Stomach (tissue), 9 donors: ENCODE measurements around the gene POLE. TPM values are rescaled to one million over a fixed set of nuclear protein-coding genes. Genes with fewer than 3 reads are reported as not detected.
"Not testable (repeated sequence)": the region's sequence is repeated elsewhere in the genome, so short reads cannot be mapped to it uniquely, and the experiment has no call there.

ENCODE experiments used
- DNase-seq, 2 donors: peaks; one replicate each; pipeline versions ENCODE4 v3.0.0 to v3.0.0-alpha.2; 2013 to 2019
- H3K27ac ChIP-seq, 5 donors: fragments of 200-600 bp in 4 of 5; sonication (generic) in 4 of 5; one replicate each; pipeline ENCODE4 v1.5.1; 2013 to 2019; ENCODE audit warnings: mild to moderate bottlenecking in 1 of 5, moderate library complexity in 1 of 5
- H3K27me3 ChIP-seq, 3 donors: fragments of 200-600 bp; sonication (generic); one replicate each; pipeline ENCODE4 v1.5.1; 2017 to 2019; ENCODE audit warnings: mixed run types in 1 of 3
- H3K36me3 ChIP-seq, 4 donors: fragments of 200-600 bp; sonication (generic); 1 replicate in 3 of 4; 2 replicates in 1 of 4; pipeline ENCODE4 v1.5.1; 2016 to 2019
- H3K4me1 ChIP-seq, 4 donors: fragments of 200-600 bp; sonication (generic); one replicate each; pipeline ENCODE4 v1.5.1; 2016 to 2019
- H3K4me3 ChIP-seq, 4 donors: fragments of 200-600 bp; sonication (generic) in 3 of 4; one replicate each; pipeline ENCODE4 v1.5.1; 2016 to 2019; ENCODE audit warnings: mild to moderate bottlenecking in 1 of 4
- H3K9me3 ChIP-seq, 4 donors: fragments of 200-600 bp; sonication (generic); one replicate each; pipeline ENCODE4 v1.5.1; 2016 to 2019
- CTCF ChIP-seq, 7 experiments: fragments of 450-650 bp in 4 of 7; fragments of 200-600 bp in 3 of 7; sonication (generic) in 3 of 7; IDR thresholded peaks; one replicate each; pipeline ENCODE4 v1.5.1; 2016 to 2019; ENCODE audit warnings: antibody characterized with exemption in 7 of 7, control low read depth in 2 of 7, mild to moderate bottlenecking in 1 of 7
- EP300 ChIP-seq: sonication (generic); formaldehyde crosslinking; IDR thresholded peaks from one replicate; pipeline ENCODE4 v1.6.1; 2017; ENCODE audit warnings: antibody characterized with exemption
- POLR2A ChIP-seq, 4 donors: fragments of 450-650 bp; IDR thresholded peaks; one replicate each; pipeline ENCODE4 v1.6.1; 2016; ENCODE audit warnings: antibody characterized with exemption in 4 of 4, control low read depth in 2 of 4, mild to moderate bottlenecking in 1 of 4, moderate library complexity in 1 of 4
- POLR2AphosphoS5 ChIP-seq, 3 donors: sonication (generic); formaldehyde crosslinking; IDR thresholded peaks; one replicate each; pipeline ENCODE4 v1.6.1; 2016; ENCODE audit warnings: antibody characterized with exemption in 3 of 3
- WGBS, 5 donors: extraction: QIAGEN DNeasy Blood & Tissue Kit in 3 of 5; methylation state at CpG; one replicate each; pipeline versions ENCODE4 v1.1.5 to v1.1.7; 2013 to 2018; 5-methylcytosine and 5-hydroxymethylcytosine counted together
- intact Hi-C: fragments of 100-400 bp; cut with DNase I; formaldehyde crosslinking; loops from one replicate; pipeline ENCODE4 v1.15.1; 2023; ENCODE audit warnings: low total_unique reads
- polyA plus RNA-seq, 3 donors: library from polyadenylated mRNA; stranded (reverse); fragments of 200-250 nt; gene quantifications; one replicate each; pipeline ENCODE4 v1.2.3, GENCODE V29; 2013
- total RNA-seq, 5 donors: library from RNA; depleted of rRNA; stranded (reverse); fragments of >200 nt; gene quantifications; one replicate each; pipeline versions ENCODE4 v1.1.0 to v1.2.3, GENCODE V29; 2014 to 2016
- donor health status: healthy with polysubstance abuse.
- donor health status: Bipolar disorder and iron deficiency.
- donor health status: healthy.

Gene POLE
- total and polyA plus RNA-seq, 8 donors: 12.7 to 144 (median 43.3) TPM

GRCh38 chr12:132703641-132704040 lies 16.5 kb upstream of the POLE start:
- 91 to 97% (median 95%) methylated on average over 9 of the region's 9 CpGs for WGBS, 5 donors
- no peak for DNase-seq

GRCh38 chr12:132702640-132703039 lies 15.5 kb upstream of the POLE start:
- no peaks in the 10 kb centered on the region for H3K9me3 ChIP-seq
- H3K27ac ChIP-seq: no peak overlapping the region
- intact Hi-C loops: no loop called here
- DNase-seq: no peak
- TF ChIP-seq POLR2A (IDR thresholded peaks at IDR 0.05) (no peak), EP300 (no peak), CTCF (IDR thresholded peaks at IDR 0.05) (no peak), POLR2AphosphoS5 (IDR thresholded peaks at IDR 0.05) (no peak)
- H3K4me3 ChIP-seq: no peak overlapping the region
- H3K36me3 ChIP-seq: peaks cover 13 to 81% (median 69%) of the 10 kb centered on the region in 4 donors
- WGBS, 5 donors: 42 to 73% (median 67%) methylated on average over 2 to 4 of the region's 4 CpGs
- no peaks in the 10 kb centered on the region for H3K27me3 ChIP-seq
- H3K4me1 ChIP-seq: peaks cover 0 to 10% (median 0%) of the 10 kb centered on the region in 4 donors

More at GRCh38 chr12:132703641-132704040, 16.5 kb upstream of the POLE start:
- H3K9me3 ChIP-seq: no peaks in the 10 kb centered on the region
- no peak overlapping the region for H3K27ac ChIP-seq
- H3K36me3 ChIP-seq: peaks cover 13 to 71% (median 59%) of the 10 kb centered on the region in 4 donors
- H3K27me3 ChIP-seq: no peaks in the 10 kb centered on the region
- H3K4me1 ChIP-seq: peaks cover 0 to 10% (median under 1%) of the 10 kb centered on the region in 4 donors
- no peak overlapping the region for H3K4me3 ChIP-seq
- TF ChIP-seq CTCF (IDR thresholded peaks at IDR 0.05): no peak
- no peak for TF ChIP-seq POLR2AphosphoS5 (IDR thresholded peaks at IDR 0.05)
- TF ChIP-seq POLR2A (IDR thresholded peaks at IDR 0.05): no peak
- TF ChIP-seq EP300: no peak
- intact Hi-C loops: no loop called here

- Histone ChIP-seq H3K4me1 (peaks cover 0 to 13% (median 5%) of the 10 kb centered on the region in 4 donors), H3K27ac (no peak overlapping the region), H3K4me3 (no peak overlapping the region), H3K36me3 (peaks cover 28 to 99% (median 88%) of the 10 kb centered on the region in 4 donors), H3K9me3 (no peaks in the 10 kb centered on the region), H3K27me3 (no peaks in the 10 kb centered on the region)
- intact Hi-C loops: no loop called here
- DNase-seq: no peak
- WGBS, 5 donors: 80 to 87% (median 84%) methylated on average over 10 of the region's 10 CpGs
- TF ChIP-seq POLR2AphosphoS5 (IDR thresholded peaks at IDR 0.05): no peak
- no peak for TF ChIP-seq CTCF (IDR thresholded peaks at IDR 0.05)
- no peak for TF ChIP-seq POLR2A (IDR thresholded peaks at IDR 0.05)
- no peak for TF ChIP-seq EP300
Measured at GRCh38 chr12:132700212-132700822, 13.2 kb upstream of the POLE start.

GRCh38 chr12:132698341-132698740 lies 11.2 kb upstream of the POLE start:
- WGBS, 5 donors: 76 to 94% (median 85%) methylated on average over 5 of the region's 5 CpGs
- no peak for TF ChIP-seq EP300
- H3K4me1 ChIP-seq: peaks cover 0 to 20% (median 10%) of the 10 kb centered on the region in 4 donors
- DNase-seq: no peak
- intact Hi-C loops: no loop called here
- no peak overlapping the region for H3K27ac ChIP-seq
- H3K36me3 ChIP-seq: peaks cover 28 to 81% (median 70%) of the 10 kb centered on the region in 4 donors
- no peaks in the 10 kb centered on the region for H3K9me3 ChIP-seq
- H3K4me3 ChIP-seq: no peak overlapping the region
- H3K27me3 ChIP-seq: no peaks in the 10 kb centered on the region

- Histone ChIP-seq H3K27ac (peak overlapping the region in 1 of 5 donors; percentile 14), H3K27me3 (no peaks in the 10 kb centered on the region), H3K4me1 (peaks cover 0 to 17% (median 12%) of the 10 kb centered on the region in 4 donors), H3K4me3 (no peak overlapping the region), H3K9me3 (no peaks in the 10 kb centered on the region), H3K36me3 (peaks cover 18 to 66% (median 58%) of the 10 kb centered on the region in 4 donors)
- WGBS, 5 donors: 35 to 64% (median 62%) methylated on average over 12 of the region's 12 CpGs
- TF ChIP-seq EP300: no peak
- no peak for TF ChIP-seq POLR2AphosphoS5 (IDR thresholded peaks at IDR 0.05)
- no peak for TF ChIP-seq CTCF (IDR thresholded peaks at IDR 0.05)
- no peak for TF ChIP-seq POLR2A (IDR thresholded peaks at IDR 0.05)
- peak in 1 of 2 donors; percentile 42 for DNase-seq
- intact Hi-C loops: no loop called here
Measured at GRCh38 chr12:132695431-132695830, 8.3 kb upstream of the POLE start.

- H3K4me3 ChIP-seq, H3K27me3 ChIP-seq, DNase-seq, H3K9me3 ChIP-seq, intact Hi-C loops: not testable (repeated sequence)
- H3K4me1 ChIP-seq: peaks cover 3 to 21% (median 12%) of the 10 kb centered on the region in 4 donors
- H3K27ac ChIP-seq: peak overlapping the region in 1 of 5 donors; percentile 14
- 94 to 100% (median 98%) methylated on average over 1 to 3 of the region's 3 CpGs for WGBS, 5 donors
- peaks cover 18 to 65% (median 63%) of the 10 kb centered on the region in 4 donors for H3K36me3 ChIP-seq
Measured at GRCh38 chr12:132694888-132695287, 7.7 kb upstream of the POLE start.

- H3K27me3 ChIP-seq, intact Hi-C loops, H3K27ac ChIP-seq, DNase-seq, H3K4me3 ChIP-seq, H3K9me3 ChIP-seq: not testable (repeated sequence)
- Histone ChIP-seq H3K36me3 (peaks cover 18 to 38% (median 35%) of the 10 kb centered on the region in 4 donors), H3K4me1 (peaks cover 6 to 30% (median 18%) of the 10 kb centered on the region in 4 donors)
- WGBS, 5 donors: 95 to 100% (median 100%) methylated on average over 1 to 3 of the region's 3 CpGs
Measured at GRCh38 chr12:132692030-132692429, 4.9 kb upstream of the POLE start.
